Neural crest cell (in vitro differentiated cells): Measurements from ENCODE around the gene INKA1. TPM values are rescaled to one million over a fixed set of nuclear protein-coding genes. Genes with fewer than 3 reads are reported as not detected.
A peak's percentile ranks its signal among the peaks of the same experiment; 100 is the strongest.

ENCODE experiments used
- DNase-seq: peaks from one replicate; pipeline ENCODE4 v3.0.0; 2021; ENCODE audit warnings: low read depth, mixed read lengths, low spot score
- H3K27ac Mint-ChIP-seq: one replicate; pipeline ENCODE4 v1.8.0; 2021; ENCODE audit warnings: mild to moderate bottlenecking, mixed read lengths; ENCODE audit not compliant: unreplicated experiment
- H3K27me3 Mint-ChIP-seq: 2 replicates; pipeline ENCODE4 v1.8.0; 2021; ENCODE audit warnings: low read depth, mild to moderate bottlenecking, mixed read lengths
- H3K36me3 Mint-ChIP-seq: 2 replicates; pipeline ENCODE4 v1.8.0; 2021; ENCODE audit warnings: low read depth, mild to moderate bottlenecking, mixed read lengths
- H3K4me1 Mint-ChIP-seq: 2 replicates; pipeline ENCODE4 v1.8.0; 2021; ENCODE audit warnings: mixed read lengths
- H3K4me3 Mint-ChIP-seq: one replicate; pipeline ENCODE4 v1.8.0; 2021; ENCODE audit warnings: mild to moderate bottlenecking, mixed read lengths
- H3K9me3 Mint-ChIP-seq: 2 replicates; pipeline ENCODE4 v1.8.0; 2021; ENCODE audit warnings: mixed read lengths
- CTCF ChIP-seq: fragments of 200-600 bp; sonication (generic); conservative IDR thresholded peaks from 2 replicates; pipeline ENCODE4 v1.5.0; 2021; ENCODE audit warnings: antibody characterized with exemption, mild to moderate bottlenecking
- total RNA-seq: library from RNA; stranded (reverse); gene quantifications from 2 replicates; pipeline ENCODE4 v1.2.1, GENCODE V29; 2021

The INKA1 gene
- total RNA-seq, 1 donor from 2014 or later: 17.3 TPM

GRCh38 chr3:49801160-49801559 is 1.9 kb upstream of the INKA1 start:
- no peak overlapping the region for H3K27ac Mint-ChIP-seq
- no peak for DNase-seq
- TF ChIP-seq CTCF: no peak
- peaks cover 34% of the 10 kb centered on the region for H3K27me3 Mint-ChIP-seq
- no peaks in the 10 kb centered on the region for H3K9me3 Mint-ChIP-seq
- H3K4me3 Mint-ChIP-seq: peak overlapping the region; percentile 93
- H3K4me1 Mint-ChIP-seq: peaks cover 36% of the 10 kb centered on the region
- H3K36me3 Mint-ChIP-seq: no peaks in the 10 kb centered on the region

- H3K36me3 Mint-ChIP-seq: no peaks in the 10 kb centered on the region
- H3K4me3 Mint-ChIP-seq: peak overlapping the region; percentile 93
- no peak overlapping the region for H3K27ac Mint-ChIP-seq
- H3K4me1 Mint-ChIP-seq: peaks cover 55% of the 10 kb centered on the region
- peaks cover 34% of the 10 kb centered on the region for H3K27me3 Mint-ChIP-seq
- no peaks in the 10 kb centered on the region for H3K9me3 Mint-ChIP-seq
- DNase-seq: peak; percentile 44
- no peak for TF ChIP-seq CTCF
These were observed 542 bp downstream of the INKA1 start for GRCh38 chr3:49803465-49804140.

- H3K9me3 Mint-ChIP-seq: no peaks in the 10 kb centered on the region
- H3K4me3 Mint-ChIP-seq: peak overlapping the region; percentile 93
- H3K27ac Mint-ChIP-seq: peak overlapping the region; percentile 96
- peaks cover 56% of the 10 kb centered on the region for H3K4me1 Mint-ChIP-seq
- peaks cover 34% of the 10 kb centered on the region for H3K27me3 Mint-ChIP-seq
- no peak for TF ChIP-seq CTCF
- DNase-seq: peak; percentile 39
- no peaks in the 10 kb centered on the region for H3K36me3 Mint-ChIP-seq
These were observed 1.3 kb downstream of the INKA1 start for GRCh38 chr3:49804141-49805041.

GRCh38 chr3:49805367-49805782 is 2.3 kb downstream of the INKA1 start:
- H3K36me3 Mint-ChIP-seq: no peaks in the 10 kb centered on the region
- no peaks in the 10 kb centered on the region for H3K9me3 Mint-ChIP-seq
- H3K27ac Mint-ChIP-seq: peak overlapping the region; percentile 96
- DNase-seq: no peak
- H3K4me1 Mint-ChIP-seq: peaks cover 56% of the 10 kb centered on the region
- H3K4me3 Mint-ChIP-seq: peak overlapping the region; percentile 93
- TF ChIP-seq CTCF: no peak
- H3K27me3 Mint-ChIP-seq: peaks cover 34% of the 10 kb centered on the region

- Mint-ChIP-seq H3K4me3 (peak overlapping the region; percentile 93), H3K27ac (peak overlapping the region; percentile 98), H3K4me1 (peaks cover 54% of the 10 kb centered on the region), H3K27me3 (peaks cover 32% of the 10 kb centered on the region), H3K9me3 (no peaks in the 10 kb centered on the region), H3K36me3 (no peaks in the 10 kb centered on the region)
- DNase-seq: peak; percentile 46
- TF ChIP-seq CTCF: no peak
These were observed 3.0 kb downstream of the INKA1 start for GRCh38 chr3:49805897-49806701.
